Retinal pigment epithelial cell (primary cell): ENCODE measurements around the gene TMEM225B.
"Not testable (repeated sequence)": the region's sequence is repeated elsewhere in the genome, so short reads cannot be mapped to it uniquely, and the experiment has no call there.

Experiments
- DNase-seq: peaks from one replicate; pipeline ENCODE4 v3.0.0-alpha.2; 2010; ENCODE audit warnings: low read depth
- H3K4me3 ChIP-seq: 2 replicates; pipeline ENCODE4 v1.5.1; 2011; ENCODE audit warnings: mild to moderate bottlenecking, low read length, control low read depth, moderate library complexity
- CTCF ChIP-seq: conservative IDR thresholded peaks from 2 replicates; pipeline ENCODE4 v1.5.1; 2011; ENCODE audit warnings: low read depth, low read length, control low read depth, inconsistent platforms

Gene TMEM225B

GRCh38 chr7:99631295-99632109, 33.4 kb downstream of the TMEM225B start:
- TF ChIP-seq CTCF = peak; percentile 12
- no peak overlapping the region for H3K4me3 ChIP-seq
- DNase-seq = no peak

GRCh38 chr7:99637414-99637813, 39.3 kb downstream of the TMEM225B start:
- not testable (repeated sequence) for DNase-seq, H3K4me3 ChIP-seq

- no peak for TF ChIP-seq CTCF
- DNase-seq = no peak
- H3K4me3 ChIP-seq = no peak overlapping the region
Observed at GRCh38 chr7:99638731-99639130, 40.7 kb downstream of the TMEM225B start.

GRCh38 chr7:99639267-99639666, 41.2 kb downstream of the TMEM225B start:
- no peak overlapping the region for H3K4me3 ChIP-seq
- DNase-seq = no peak
- TF ChIP-seq CTCF = no peak

- DNase-seq = no peak
- TF ChIP-seq CTCF = no peak
Observed at GRCh38 chr7:99642027-99642426, 44.0 kb downstream of the TMEM225B start.

GRCh38 chr7:99643464-99643863, 45.4 kb downstream of the TMEM225B start:
- no peak overlapping the region for H3K4me3 ChIP-seq
- no peak for TF ChIP-seq CTCF
- DNase-seq = no peak

More at GRCh38 chr7:99642027-99642426, 44.0 kb downstream of the TMEM225B start:
- no peak overlapping the region for H3K4me3 ChIP-seq

GRCh38 chr7:99644431-99644830, 46.4 kb downstream of the TMEM225B start:
- H3K4me3 ChIP-seq = no peak overlapping the region
- no peak for DNase-seq
- TF ChIP-seq CTCF = no peak
